ENCODE data around the gene SDSL. TPM values are rescaled to one million over a fixed set of nuclear protein-coding genes. Genes with fewer than 3 reads are reported as not detected.

SDSL gene
- total RNA-seq, 2 donors from 2014 or later = 7.5 to 15.2 TPM

DNA sequence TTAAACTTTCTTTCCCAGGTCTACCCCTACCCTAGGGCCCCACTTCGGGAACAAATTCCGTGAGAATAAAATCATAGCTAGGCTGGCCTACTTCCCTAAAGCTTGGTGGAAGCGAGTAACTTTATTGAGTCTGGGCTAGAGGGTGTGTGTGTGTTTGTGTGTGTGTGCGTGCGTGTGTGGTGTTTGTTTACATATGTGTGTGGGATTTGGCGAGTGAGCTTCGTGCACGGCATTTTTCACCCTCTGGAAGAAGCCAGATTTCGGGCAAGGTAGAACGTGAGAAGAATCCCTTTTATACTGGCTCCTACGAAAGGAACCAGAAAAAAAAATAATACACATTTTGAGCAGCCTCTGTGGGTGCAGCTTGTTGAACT is 57.0 kb downstream of the SDSL start:
- Histone ChIP-seq H3K36me3 (replicated peaks in 1 of 2; ENCODE audit: insufficient read depth in 1 of 2, low read depth in 2 of 2) (no peaks in the 10 kb centered on the region), H3K27ac (no peak overlapping the region), H3K9me3 (no peaks in the 10 kb centered on the region), H3K4me3 (no peak overlapping the region), H3K27me3 (peaks cover 0 to 33% of the 10 kb centered on the region in 2 donors), H3K4me1 (no peaks in the 10 kb centered on the region)
- 2 to 3% methylated on average over 11 of the region's 11 CpGs for WGBS, 2 donors
- ATAC-seq (no peak), DNase-seq (no peak)
- TF ChIP-seq CTCF (IDR thresholded peaks at IDR 0.05) = no peak
- TF ChIP-seq POLR2A (IDR thresholded peaks at IDR 0.05) = no peak
- intact Hi-C loops (cut with DNase I) = no loop called here

DNA sequence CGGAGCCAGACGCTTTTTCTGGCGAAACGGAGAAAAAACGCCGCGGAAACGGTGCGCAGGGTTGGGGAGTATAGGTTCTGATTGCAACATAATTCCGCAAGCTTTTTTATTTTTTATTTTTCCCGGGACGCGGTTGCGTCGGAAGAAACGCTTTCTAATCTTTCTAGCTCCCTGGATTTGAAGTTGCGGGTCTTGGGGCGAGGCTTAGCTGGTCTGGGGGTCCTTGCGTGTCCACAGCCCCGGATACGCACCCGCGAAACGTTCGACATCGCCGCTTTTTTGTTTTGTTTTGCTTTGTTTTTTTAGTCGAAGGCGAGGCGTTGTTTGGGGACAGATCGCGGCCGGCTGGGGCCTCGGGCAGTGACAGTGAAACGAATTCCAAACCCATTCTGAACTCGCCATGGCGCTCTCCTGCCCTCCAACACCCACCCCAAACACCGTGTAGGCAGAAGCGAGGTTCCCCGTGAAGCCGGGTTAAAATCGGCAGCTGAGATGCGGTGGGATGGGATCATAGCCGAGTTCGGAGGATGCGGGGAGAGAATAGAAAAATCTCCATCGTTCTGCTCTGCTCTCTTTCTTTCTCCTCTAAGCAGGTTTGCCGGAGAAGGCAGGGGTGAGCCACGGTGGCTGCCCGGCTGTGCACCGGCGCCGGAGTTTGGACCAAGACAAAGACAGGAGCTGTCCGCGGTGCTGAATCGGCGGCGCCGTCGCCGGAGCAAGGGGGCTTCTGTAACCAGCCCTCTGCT is 57.6 kb downstream of the SDSL start:
- no peaks in the 10 kb centered on the region for H3K9me3 ChIP-seq
- no peak for TF ChIP-seq POLR2A (IDR thresholded peaks at IDR 0.05)
- TF ChIP-seq CTCF (IDR thresholded peaks at IDR 0.05) = no peak
- intact Hi-C loops (cut with DNase I) = no loop called here
- no peak overlapping the region for H3K4me3 ChIP-seq
- H3K36me3 ChIP-seq (replicated peaks in 1 of 2; ENCODE audit: insufficient read depth in 1 of 2, low read depth in 2 of 2) = no peaks in the 10 kb centered on the region
- ATAC-seq = no peak
- H3K4me1 ChIP-seq = no peaks in the 10 kb centered on the region
- H3K27me3 ChIP-seq = peaks cover 0 to 33% of the 10 kb centered on the region in 2 donors
- no peak overlapping the region for H3K27ac ChIP-seq
- 3% methylated on average over 61 of the region's 61 CpGs for WGBS, 2 donors
- DNase-seq = peak; percentile 14 to 51 (median 42)

GRCh38 chr12:113480336-113480971 is 58.3 kb downstream of the SDSL start:
- no peak for ATAC-seq
- Histone ChIP-seq H3K4me3 (no peak overlapping the region), H3K4me1 (no peaks in the 10 kb centered on the region), H3K27ac (no peak overlapping the region), H3K36me3 (replicated peaks in 1 of 2; ENCODE audit: insufficient read depth in 1 of 2, low read depth in 2 of 2) (no peaks in the 10 kb centered on the region), H3K27me3 (peaks cover 0 to 27% of the 10 kb centered on the region in 2 donors), H3K9me3 (no peaks in the 10 kb centered on the region)
- intact Hi-C loops (cut with DNase I) = no loop called here
- TF ChIP-seq POLR2A (IDR thresholded peaks at IDR 0.05) = no peak
- no peak for TF ChIP-seq CTCF (IDR thresholded peaks at IDR 0.05)
- no peak for DNase-seq
- 9 to 14% methylated on average over 9 of the region's 9 CpGs for WGBS, 2 donors

DNA sequence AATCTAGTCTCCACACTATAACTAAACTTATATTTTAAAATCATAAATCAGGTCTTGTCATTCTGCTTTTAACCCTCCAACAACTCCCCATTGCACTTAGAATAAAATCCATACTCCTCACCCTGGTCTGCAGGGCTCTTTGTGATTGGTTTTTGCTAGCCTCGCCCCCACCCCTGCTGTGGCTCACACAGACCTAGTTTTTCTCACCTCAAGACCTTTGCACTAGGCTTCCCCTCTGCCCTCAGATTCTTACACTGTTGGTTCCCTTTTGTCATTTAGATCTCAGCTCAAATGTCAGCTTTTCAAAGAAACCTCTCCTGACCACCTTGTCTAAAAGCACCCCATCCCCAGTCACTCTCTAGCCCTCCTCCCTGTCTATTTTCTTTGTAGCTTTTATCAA is 60.2 kb downstream of the SDSL start:
- 0 to 6% methylated on average over 1 of the region's 1 CpG for WGBS, 2 donors
- Histone ChIP-seq H3K4me3 (no peak overlapping the region), H3K27ac (no peak overlapping the region), H3K36me3 (replicated peaks in 1 of 2; ENCODE audit: insufficient read depth in 1 of 2, low read depth in 2 of 2) (no peaks in the 10 kb centered on the region), H3K4me1 (no peaks in the 10 kb centered on the region), H3K27me3 (peaks cover 0 to 24% of the 10 kb centered on the region in 2 donors), H3K9me3 (no peaks in the 10 kb centered on the region)
- DNase-seq (no peak), ATAC-seq (no peak)
- intact Hi-C loops (cut with DNase I) = no loop called here
- TF ChIP-seq CTCF (IDR thresholded peaks at IDR 0.05) = no peak
- TF ChIP-seq POLR2A (IDR thresholded peaks at IDR 0.05) = no peak

Measured in body of pancreas (tissue), 4 donors.